Vagina (tissue), 2 donors: ENCODE data around the gene TERB2.

ENCODE experiments used
- POLR2A ChIP-seq, 2 donors: fragments of 450-650 bp; IDR thresholded peaks; one replicate each; pipeline ENCODE4 v1.6.1; 2017; ENCODE audit warnings: antibody characterized with exemption in 2 of 2, mild to moderate bottlenecking in 2 of 2, moderate library complexity in 2 of 2
- TF ChIP-seq, protein P1 (sequence below), 3 experiments: fragments of 450-650 bp in 2 of 3; fragments of 200-600 bp in 1 of 3; sonication (generic) in 1 of 3; IDR thresholded peaks; one replicate each; pipeline ENCODE4 v1.5.1; 2017 to 2019; ENCODE audit warnings: antibody characterized with exemption in 3 of 3, mild to moderate bottlenecking in 2 of 3, moderate library complexity in 2 of 3

DNA sequence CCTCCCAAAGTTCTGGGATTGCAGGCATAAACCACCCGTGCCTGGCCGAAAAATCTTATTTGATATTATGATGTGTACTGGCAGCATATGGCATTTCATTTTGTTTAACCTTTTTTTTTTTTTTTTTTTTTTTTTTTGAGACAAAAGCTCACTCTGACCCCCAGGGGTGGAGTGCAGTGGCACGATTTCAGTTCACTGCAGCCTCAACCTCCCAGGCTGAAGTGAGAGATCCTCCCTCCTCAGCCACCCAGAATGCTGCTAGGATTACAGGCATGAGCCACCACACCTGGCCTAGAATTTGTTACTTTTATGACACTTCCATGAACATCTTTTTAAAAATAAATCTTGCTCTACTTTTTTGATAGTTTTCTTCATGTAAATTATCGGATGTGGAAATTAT lies 12.0 kb downstream of the TERB2 start:
- TF ChIP-seq POLR2A (IDR thresholded peaks at IDR 0.05): no peak
- TF ChIP-seq, protein P1, sequence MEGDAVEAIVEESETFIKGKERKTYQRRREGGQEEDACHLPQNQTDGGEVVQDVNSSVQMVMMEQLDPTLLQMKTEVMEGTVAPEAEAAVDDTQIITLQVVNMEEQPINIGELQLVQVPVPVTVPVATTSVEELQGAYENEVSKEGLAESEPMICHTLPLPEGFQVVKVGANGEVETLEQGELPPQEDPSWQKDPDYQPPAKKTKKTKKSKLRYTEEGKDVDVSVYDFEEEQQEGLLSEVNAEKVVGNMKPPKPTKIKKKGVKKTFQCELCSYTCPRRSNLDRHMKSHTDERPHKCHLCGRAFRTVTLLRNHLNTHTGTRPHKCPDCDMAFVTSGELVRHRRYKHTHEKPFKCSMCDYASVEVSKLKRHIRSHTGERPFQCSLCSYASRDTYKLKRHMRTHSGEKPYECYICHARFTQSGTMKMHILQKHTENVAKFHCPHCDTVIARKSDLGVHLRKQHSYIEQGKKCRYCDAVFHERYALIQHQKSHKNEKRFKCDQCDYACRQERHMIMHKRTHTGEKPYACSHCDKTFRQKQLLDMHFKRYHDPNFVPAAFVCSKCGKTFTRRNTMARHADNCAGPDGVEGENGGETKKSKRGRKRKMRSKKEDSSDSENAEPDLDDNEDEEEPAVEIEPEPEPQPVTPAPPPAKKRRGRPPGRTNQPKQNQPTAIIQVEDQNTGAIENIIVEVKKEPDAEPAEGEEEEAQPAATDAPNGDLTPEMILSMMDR (IDR thresholded peaks at IDR 0.05): no peak
